AG08395 (cell line): ENCODE data around the gene ALOX5.
"Not testable (repeated sequence)": the region's sequence is repeated elsewhere in the genome, so short reads cannot be mapped to it uniquely, and the experiment has no call there.

Experiments
- DNase-seq: peaks from one replicate; pipeline ENCODE4 v3.0.0; 2012; ENCODE audit warnings: mixed read lengths, low spot score

ALOX5 gene

DNA sequence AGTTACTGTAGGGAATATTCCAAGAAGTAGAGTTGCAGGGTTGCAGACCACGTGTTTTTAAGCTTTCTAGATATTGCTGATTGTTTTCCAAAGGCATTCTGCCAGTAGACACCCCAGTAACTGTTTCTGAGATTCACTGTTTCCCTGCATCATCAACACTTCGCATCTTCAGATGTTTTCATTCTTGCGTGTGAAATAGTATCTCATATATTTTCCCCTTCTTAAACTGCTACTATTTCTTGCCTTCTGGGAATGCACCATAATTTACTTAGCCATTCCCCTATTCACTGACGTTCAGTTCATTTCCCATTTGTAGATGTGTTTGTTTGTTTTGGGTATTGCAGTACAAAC lies 30.7 kb downstream of the ALOX5 start:
- no peak for DNase-seq

DNA sequence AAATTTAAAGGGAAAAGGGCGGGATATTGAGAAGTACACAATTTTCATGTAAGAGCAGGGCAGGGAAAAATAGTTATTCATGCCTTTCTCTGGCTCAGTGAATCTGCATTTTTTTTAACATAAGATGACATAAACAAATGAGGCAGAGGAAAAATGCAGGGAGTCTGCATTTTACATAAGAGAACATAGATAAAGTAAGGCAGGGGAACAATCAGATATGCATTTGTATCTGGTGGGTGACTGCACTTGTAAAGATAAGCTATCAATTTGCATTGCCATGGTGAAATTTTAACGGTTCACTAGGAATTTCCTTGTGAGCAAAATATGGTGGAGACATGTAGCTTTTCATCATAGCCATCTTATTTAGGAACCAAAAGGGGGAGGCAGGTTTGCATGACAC lies 33.5 kb downstream of the ALOX5 start:
- no peak for DNase-seq

DNA sequence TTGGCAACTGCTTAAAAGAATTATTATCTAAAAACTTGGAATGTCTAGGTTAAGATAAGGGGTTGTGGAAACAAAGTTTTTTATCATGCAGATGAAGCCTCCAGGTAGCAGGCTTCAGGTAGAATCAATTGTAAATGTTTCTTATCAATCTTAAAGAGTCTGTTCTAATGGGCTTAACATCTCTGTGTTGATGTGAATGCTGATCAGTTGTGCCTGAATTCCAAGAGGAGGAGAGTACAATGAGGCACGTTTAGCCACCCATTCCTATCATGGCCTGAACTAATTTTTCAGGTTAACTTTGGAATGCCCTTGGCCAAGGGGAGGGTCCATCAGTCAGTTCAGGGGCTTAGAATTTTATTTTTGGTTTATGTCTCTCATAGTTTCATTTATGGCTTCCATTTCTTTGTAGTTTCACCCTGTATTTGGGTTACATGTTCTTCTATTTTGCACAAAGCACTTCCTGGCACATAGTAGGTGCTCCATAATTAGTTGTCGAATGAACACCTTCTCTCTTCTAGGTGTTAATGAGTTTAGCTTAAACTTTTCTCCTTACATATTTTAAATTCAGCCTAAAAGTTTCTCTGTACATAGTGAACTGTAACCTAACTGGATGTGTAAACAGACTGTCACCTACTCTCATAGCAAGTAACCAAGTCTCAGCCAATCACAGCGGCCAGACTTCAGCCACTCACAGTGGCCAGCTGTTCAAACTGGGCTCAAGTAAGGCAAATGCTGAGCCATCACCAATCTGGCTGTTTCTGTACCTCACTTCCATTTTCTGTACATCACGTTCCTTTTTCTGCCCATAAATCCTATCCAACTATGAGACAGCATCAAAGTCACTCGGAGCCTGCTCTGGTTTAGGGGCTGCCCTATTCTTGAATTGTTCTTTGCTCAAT lies 34.7 kb downstream of the ALOX5 start:
- no peak for DNase-seq

DNA sequence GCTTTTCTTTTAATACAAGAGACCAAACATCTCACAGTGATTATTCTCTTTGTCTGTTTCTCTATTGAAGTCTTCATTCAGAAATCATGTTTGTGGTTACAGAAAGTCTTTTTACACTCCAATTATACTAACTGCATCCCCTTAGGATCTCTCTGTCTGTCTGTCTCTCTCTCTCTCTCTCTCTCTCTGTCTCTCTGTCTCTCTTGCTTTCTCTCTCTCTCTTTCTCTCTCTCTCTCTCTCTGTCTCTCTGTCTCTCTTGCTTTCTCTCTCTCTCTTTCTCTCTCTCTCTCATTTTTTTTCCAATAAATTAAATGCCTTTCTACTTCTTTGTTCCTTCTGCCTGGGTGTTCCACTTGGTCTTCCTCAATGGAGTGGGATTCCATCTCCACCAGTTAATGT lies 35.3 kb downstream of the ALOX5 start:
- not testable (repeated sequence) for DNase-seq

DNA sequence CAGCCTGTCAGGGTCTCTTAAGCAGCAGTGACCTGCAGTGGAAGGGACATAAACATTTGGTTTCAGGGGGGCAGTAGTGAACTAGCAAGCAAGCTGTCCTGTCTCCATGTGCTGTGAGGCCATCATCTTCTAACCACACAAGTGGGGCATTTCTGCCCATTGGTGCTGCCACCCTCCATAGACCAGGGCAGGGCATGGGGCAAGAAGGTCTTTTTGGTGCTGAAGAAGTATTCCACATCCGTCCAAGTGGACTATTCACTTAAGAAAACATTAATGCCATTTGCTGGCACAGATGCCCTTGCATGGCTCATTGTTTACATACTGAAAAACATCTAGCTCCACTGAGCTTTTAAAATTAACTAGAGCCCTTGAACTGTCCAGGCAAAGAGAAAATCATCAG lies 35.8 kb downstream of the ALOX5 start:
- no peak for DNase-seq

DNA sequence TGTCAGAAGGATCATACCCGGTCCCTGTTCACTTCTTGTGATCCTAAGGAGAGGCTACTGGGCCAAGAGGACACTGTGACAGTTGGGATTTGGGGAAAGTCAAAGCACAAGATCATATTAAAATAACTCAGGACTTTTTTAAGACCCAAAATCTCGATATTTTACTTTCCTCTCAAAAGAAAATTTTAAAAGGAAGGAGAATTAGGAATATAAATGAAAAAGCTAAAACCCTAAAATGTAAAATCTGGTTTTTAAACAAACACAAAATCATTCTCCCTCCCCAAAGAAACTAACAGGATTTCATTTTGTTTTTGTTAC lies 36.4 kb downstream of the ALOX5 start:
- DNase-seq, result no peak

DNA sequence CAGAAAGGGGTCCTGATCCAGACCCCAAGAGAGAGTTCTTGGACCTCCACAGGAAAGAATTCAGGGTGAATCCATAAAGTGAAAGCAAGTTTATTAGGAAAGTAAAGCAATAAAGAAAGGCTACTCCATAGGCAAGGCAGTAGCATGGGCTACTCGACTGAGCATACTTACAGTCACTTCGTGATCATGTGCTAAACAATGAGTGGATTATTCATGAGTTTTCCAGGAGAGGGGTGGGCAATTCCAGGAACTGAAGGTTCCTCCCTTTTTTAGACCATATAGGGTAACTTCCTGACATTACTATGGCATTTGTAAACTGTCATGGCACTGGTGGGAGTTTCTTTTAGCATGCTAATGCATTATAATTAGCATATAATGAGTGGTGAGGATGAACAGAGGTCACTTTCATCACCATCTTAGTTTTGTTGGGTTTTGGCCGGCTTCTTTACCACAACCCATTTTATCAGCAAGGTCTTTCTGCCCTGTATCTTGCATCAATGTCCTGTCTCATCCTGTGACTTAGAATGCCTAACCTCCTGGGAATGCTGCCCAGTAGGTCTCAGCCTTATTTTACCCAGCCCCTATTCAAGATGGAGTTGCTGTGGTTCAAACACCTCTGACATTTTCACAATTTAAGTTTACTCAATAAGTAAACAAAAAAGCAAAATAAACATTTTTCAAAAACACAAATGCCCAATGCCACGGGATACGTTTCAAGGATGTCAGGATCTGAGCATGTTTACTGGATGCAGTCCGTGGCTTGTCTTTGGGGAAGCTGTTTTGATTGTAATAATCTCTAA lies 37.0 kb downstream of the ALOX5 start:
- DNase-seq, result no peak

DNA sequence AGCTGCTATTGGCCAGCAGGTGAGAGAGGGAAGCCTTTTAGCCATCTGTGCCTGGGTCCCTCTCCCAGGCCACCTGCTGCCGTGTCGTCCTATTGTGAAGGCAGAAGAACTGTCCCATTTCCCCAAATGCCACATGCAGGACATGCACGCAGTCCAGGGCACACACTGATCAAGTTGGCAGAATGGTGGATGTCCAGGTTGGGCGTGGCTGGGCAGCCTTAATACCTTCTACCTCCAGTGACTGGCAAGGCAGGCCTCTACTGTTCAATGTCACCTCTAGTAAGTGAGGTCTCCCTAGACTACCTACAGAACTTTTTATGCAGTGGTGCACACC lies 37.6 kb downstream of the ALOX5 start:
- no peak for DNase-seq

DNA sequence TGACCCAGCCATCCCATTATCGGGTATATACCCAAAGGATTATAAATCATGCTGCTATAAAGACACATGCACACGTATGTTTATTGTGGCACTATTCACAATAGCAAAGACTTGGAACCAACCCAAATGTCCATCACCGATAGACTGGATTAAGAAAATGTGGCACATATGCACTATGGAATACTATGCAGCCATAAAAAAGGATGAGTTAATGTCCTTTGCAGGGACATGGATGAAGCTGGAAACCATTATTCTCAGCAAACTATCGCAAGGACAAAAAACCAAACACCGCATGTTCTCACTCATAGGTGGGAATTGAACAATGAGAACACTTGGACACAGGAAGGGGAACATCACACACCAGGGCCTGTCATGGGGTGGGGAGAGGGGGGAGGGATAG lies 41.0 kb downstream of the ALOX5 start:
- DNase-seq, result not testable (repeated sequence)

DNA sequence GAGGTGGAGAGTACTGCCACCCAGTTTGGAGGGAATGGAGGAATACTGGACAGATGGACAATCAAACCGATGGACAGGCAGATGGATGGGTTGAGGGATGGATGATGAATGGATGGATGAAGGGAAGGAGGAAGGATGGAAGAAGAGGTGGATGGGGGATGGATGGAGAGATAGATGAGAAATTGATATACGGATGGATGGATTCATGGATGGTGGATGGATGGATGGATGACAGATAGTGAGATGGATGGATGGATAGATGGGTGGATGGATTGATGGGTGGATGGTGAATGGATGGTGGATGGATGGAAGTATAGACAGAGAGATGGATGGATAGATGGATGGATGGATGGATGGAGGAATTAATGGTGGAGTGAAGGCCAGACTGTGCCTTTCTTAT lies 42.6 kb downstream of the ALOX5 start:
- DNase-seq, result no peak

DNA sequence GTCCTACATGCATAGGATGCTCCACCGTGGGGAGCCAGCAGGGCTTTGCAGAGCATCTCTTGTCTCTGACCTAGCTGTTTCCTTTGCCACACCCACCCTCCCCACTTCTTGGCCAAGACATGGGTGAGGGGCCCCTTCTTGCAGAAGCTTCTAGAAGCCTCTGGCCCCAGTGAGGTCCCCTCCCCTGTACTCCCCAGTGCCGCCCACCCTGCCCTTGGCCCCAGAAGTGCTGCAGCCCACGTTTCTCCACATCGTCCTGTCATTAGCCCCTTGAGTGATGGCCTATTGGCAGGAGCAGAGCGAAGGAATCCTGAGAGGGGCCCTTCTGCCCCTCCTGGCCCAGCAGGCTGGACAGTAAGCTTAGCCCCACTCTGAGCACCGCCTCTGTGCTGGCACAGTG lies 43.7 kb downstream of the ALOX5 start:
- DNase-seq, result no peak

DNA sequence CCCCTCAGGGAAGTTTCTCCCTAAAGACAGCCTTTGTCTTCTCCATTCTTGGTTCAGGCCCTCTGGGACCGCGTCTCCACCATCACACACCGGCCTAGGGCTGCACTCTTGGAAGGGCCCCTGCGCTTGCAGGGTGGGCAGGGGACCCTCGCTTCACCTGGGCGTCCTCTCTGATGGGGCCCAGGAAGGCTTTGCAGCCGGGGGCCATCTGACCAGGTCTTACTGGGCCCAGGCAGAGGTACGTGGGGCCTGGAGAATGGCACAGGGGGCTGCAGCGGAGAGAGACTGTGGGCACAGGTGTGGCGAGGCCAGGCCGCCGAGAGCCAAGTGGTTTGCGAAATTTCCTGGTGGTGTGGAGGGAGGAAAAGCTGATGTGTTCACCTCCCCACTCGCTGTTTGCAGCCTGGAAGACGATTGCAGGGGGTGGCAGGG lies 44.4 kb downstream of the ALOX5 start:
- DNase-seq, result no peak

DNA sequence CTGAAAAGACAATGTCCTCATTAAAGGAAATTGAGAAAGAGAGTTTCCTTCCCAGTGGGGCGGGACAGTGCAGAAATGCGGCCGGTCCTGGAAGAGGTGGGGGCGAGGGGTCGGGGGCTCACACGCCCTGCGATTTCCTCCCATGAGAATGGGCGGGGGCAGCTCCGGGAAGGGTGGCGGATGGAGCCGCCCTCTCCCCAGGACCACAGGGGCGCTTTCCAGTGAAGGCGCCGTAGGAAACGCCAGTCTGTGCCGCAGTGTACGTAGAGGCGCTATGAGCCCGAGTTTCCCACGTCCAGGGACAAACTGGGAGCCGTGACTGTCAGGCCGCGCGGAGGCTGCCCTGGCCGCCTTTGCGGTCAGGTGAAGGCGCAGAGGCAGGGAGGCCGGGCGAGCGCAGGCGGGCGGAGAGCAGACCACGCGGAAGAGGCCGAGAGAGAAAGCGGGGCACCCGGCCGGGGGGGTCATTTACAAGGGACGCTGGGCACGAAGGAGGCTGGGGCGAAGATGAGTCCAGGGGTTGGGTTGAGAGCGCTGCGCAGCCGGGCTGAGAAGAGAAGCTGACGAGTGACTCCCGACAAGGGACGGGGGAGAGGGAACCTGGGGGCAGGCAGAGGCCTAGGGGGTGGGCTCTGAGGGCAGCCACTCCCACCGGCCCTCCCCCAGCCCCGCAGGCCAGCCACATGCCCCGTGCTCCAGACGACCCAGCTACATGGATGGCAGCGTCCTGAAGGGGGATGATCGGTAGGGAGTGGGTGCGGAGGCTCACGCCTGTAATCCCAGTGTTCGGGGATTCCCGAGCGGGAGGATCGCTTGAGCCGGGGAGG lies 45.0 kb downstream of the ALOX5 start:
- DNase-seq, result peak; percentile 27

DNA sequence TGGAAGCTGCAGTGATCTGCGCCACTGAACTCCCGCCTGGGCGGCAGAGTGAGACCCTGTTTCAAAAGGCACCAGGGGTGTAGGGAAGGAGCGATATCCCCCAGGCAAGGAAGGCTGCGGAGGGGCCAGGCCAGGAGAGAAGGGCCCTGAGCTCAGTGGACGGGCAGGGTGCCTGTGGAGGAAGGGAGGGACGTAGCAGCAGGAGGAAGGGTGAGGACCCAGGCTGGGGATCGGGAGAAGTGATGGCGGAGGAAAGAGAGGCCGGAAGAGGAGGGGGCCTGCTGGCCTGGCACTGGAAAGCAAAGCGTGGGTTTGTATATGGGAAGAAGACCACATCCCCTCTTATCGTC lies 45.6 kb downstream of the ALOX5 start:
- DNase-seq, result no peak

DNA sequence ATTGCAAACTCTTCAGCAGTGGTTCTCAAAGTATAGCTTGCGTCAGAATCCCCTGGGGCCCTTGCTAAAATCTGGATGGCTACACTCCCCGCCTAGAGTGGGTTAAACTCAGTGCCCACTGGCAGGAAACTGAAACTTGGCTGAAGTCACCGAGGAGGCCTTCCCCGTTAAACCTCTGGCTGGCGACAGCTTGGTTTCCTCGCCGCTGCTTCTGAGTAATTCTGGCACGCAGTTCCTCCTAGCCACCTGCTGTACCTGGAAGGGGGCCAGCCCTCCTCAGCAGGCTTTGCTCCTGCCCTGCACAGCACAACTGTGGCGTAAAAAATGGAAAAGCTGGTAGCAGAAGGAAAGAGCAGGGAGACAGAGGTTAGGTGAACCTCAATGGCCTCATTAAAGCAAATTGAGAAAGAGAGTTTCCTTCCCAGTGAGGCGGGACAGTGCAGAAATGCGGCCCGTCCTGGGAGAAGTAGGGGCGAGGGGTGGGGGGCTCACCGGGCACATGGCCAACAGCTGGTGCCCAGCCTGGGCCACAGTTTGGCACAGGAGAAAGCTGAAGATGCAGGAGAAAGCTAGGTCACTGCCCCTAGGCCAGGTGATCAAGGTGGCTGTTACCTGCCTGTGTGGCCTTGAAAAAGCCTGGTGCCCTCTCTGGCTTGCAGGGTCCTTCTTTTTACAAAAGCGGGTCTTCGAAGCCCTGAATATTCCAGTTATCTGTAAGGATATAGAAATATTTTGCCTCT lies 46.6 kb downstream of the ALOX5 start:
- peak; percentile 18 for DNase-seq

DNA sequence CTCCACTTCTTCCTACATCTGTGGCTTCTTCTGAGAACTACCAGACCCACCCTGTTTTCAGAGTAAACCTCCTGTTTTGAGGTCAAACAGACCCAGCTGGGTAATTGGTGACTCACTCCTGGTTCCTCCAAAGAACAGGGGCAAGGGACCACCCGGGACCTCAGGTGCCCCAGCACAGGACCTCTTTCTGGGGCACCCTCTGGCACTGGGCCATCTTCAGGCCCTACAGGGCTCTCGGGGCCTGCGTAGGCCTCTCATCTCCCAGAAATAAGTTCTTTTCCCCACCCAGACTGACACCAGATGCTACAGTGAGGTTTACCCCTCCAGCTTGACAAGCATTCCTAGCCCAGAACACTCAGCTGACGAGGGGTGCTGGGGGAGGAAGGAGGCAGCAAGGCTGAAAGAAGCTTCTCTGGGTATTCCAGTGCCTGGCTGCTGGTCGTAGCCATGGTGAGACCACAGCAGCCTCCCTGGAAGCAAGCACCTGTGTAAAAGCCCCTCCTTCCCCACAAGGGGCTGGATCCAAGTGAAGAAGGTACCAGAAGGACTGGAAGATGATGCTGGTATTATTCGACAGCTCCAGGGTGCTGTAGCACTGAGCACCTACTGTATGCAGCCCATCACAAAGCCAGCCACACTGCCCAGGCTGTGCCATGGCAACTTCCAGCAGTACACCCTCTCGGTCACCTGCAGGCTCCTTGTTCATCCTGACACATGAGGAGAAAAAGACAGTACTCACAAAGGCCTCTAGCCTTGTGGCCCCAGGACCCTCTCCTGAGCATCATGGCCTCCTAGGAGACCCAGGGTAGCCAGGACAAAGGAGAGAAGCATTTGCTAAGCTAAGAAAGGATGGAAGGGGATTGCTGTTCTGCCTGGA lies 47.4 kb downstream of the ALOX5 start:
- DNase-seq, result no peak

DNA sequence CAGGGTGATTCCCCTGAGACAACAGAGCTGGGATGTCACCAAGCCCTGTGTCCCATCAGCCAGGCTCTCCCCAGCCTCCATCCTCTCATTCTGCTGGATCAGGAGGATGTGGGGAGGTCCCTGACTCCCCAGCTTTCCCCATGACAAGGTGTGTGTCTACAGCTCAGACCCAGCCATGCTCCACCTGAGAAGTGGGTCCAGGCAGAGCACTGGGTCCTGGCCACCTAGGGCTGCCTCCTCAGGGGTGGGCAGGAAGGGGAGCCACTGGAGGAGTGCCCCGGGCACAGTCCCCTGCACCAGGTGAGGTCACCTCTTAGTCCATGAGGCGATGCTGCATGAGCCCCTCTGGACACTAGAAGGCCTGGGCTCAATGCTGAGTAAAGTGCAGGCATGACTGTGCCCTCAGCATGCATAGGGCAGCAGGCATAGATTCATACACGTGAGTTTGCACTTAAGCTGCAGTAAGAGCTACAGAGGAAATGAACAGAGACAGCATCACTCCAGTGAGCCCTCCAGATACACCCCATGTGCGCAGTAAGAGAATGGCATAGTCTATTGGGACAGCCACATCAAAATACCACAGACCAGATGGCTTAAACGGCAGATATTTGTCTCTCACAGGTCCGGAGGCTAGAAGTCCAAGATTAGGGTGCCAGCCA lies 48.3 kb downstream of the ALOX5 start:
- no peak for DNase-seq

DNA sequence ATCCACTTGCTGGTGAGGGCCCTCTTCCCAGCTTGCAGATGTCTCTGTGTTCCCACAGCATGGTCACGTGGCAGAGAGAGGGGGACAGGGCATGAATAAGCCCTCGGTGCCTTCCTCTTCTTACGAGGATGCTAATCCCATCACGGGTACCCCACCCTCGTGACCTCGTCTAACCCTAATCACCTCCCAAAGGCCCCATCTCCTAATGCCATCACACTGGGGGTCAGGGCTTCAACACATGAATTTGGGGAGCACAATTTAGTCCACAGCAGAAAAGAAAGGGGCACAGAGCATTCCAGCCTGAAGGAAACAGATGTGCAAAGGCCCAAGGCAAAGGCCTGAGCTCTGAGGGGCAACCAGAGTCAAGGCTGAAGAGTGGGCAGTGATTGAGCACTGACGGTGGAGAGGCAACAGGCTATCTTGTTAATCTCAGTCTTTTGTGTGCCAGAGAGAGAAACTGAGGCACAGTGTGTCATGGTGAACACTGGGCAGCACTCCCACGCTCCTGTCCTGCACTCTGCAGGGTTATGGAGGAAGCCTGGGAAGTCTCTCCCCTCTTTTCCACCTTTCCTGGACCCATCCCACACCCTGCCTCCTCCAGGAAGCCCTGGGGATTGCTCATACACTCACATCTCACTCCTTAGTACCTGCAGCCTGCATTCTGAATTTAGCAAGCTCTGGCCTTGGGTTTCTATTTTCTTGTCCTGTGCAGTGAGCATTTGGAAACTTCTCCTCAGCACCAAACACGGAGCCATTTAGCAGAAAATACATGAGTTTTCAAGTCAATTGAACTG lies 49.0 kb downstream of the ALOX5 start:
- DNase-seq, result no peak

DNA sequence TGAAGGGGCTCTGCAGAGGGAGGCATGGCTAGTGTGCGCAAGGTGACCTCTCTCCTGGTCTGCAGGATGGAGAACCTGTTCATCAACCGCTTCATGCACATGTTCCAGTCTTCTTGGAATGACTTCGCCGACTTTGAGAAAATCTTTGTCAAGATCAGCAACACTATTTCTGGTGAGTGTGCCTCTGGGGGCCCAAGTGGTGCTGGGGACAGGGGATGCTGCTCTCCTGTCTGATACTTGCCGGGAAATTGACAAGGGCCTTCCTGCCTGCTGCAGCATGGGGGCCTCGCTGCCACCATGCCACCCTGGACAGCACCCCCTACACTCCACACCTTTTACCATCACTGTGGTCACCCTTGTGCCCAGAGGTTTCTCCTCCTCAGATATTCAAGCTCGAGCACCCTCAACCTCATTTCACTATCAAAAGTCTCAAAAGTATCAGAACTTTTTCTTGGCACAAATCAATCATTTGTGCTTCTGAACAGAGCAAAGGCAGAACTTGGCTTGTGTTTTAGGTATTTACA lies 50.0 kb downstream of the ALOX5 start:
- DNase-seq, result no peak
